Esophagus squamous epithelium (tissue), 4 donors: ENCODE data around the gene SLC2A8.

Experiments used
- POLR2A ChIP-seq, 4 donors: fragments of 450-650 bp; IDR thresholded peaks; one replicate each; pipeline ENCODE4 v1.6.1; 2017; ENCODE audit warnings: antibody characterized with exemption in 4 of 4, mild to moderate bottlenecking in 4 of 4, moderate library complexity in 3 of 4
- TF ChIP-seq, protein P1 (sequence below), 6 experiments: fragments of 450-650 bp in 4 of 6; fragments of 200-600 bp in 2 of 6; sonication (generic) in 2 of 6; IDR thresholded peaks; one replicate each; pipeline ENCODE4 v1.5.1; 2016 to 2019; ENCODE audit warnings: antibody characterized with exemption in 6 of 6, mild to moderate bottlenecking in 4 of 6, moderate library complexity in 4 of 6

DNA sequence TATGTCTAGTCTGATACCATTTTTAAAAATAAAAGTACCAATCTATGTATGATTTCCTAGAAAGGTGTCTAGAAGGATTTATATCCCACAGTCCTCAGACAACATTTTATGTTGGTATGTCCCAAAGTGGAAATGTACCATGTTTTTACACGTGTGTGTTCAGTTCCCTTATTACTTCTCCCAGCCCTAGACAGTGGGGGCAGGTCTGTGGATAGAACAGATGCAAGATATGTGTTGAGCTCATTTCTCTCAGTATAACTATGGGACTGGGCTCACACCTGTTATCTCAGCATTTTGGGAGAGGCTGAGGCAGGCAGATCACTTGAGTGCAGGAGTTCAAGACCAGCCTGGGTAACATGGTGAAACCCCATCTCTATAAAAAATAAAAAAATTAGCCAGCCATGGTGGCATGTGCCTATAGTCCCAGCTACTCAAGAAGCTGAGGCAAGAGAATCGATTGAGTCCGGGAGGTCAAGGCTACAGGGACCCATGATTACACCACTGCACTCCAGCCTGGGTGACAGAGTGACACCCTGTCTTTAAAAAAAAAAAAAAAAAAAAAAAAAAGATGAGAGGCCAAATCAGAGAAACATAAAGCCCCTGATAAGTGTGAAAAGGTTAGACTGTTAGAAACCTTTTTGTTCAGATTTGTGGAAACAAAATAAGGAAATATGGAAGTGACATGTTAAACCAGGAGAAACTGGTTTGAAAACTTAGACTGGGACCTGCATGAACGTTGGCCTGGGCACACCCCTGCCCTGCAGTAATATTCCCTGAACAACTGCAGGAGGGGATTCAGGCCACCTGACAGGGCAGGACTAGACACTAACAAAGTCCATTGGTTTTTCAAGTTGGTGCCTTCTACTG, 7.4 kb upstream of the SLC2A8 start:
- TF ChIP-seq, protein P1, sequence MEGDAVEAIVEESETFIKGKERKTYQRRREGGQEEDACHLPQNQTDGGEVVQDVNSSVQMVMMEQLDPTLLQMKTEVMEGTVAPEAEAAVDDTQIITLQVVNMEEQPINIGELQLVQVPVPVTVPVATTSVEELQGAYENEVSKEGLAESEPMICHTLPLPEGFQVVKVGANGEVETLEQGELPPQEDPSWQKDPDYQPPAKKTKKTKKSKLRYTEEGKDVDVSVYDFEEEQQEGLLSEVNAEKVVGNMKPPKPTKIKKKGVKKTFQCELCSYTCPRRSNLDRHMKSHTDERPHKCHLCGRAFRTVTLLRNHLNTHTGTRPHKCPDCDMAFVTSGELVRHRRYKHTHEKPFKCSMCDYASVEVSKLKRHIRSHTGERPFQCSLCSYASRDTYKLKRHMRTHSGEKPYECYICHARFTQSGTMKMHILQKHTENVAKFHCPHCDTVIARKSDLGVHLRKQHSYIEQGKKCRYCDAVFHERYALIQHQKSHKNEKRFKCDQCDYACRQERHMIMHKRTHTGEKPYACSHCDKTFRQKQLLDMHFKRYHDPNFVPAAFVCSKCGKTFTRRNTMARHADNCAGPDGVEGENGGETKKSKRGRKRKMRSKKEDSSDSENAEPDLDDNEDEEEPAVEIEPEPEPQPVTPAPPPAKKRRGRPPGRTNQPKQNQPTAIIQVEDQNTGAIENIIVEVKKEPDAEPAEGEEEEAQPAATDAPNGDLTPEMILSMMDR (IDR thresholded peaks at IDR 0.05) = no peak
- TF ChIP-seq POLR2A (IDR thresholded peaks at IDR 0.05) = no peak
